Measurements from ENCODE around the gene VWCE.
A peak's percentile ranks its signal among the peaks of the same experiment; 100 is the strongest.

VWCE gene

GRCh38 chr11:61281581-61282250 is 13.4 kb downstream of the VWCE start:
- DNase-seq: peak in 1 of 2 donors; percentile 12

GRCh38 chr11:61280883-61281580 is 14.1 kb downstream of the VWCE start:
- DNase-seq: no peak

GRCh38 chr11:61279934-61280659 is 15.0 kb downstream of the VWCE start:
- no peak for DNase-seq

- DNase-seq: no peak
These were observed 17.1 kb downstream of the VWCE start for GRCh38 chr11:61278001-61278470.

GRCh38 chr11:61277186-61278000 is 17.7 kb downstream of the VWCE start:
- DNase-seq: no peak

- no peak for DNase-seq
These were observed 19.9 kb downstream of the VWCE start for GRCh38 chr11:61275191-61275590.

GRCh38 chr11:61274084-61274483 is 21.0 kb downstream of the VWCE start:
- DNase-seq: no peak

- DNase-seq: no peak
These were observed 21.7 kb downstream of the VWCE start for GRCh38 chr11:61273178-61274078.

GRCh38 chr11:61272731-61273130 is 22.4 kb downstream of the VWCE start:
- no peak for DNase-seq

- DNase-seq: no peak
These were observed 24.6 kb downstream of the VWCE start for GRCh38 chr11:61270354-61271076.

- no peak for DNase-seq
These were observed 26.4 kb downstream of the VWCE start for GRCh38 chr11:61268588-61269250.

GRCh38 chr11:61267437-61267841 is 27.7 kb downstream of the VWCE start:
- no peak for DNase-seq

- DNase-seq: no peak
These were observed 28.5 kb downstream of the VWCE start for GRCh38 chr11:61266602-61267001.

- DNase-seq: no peak
These were observed 29.8 kb downstream of the VWCE start for GRCh38 chr11:61265357-61265756.

GRCh38 chr11:61264795-61265194 is 30.3 kb downstream of the VWCE start:
- DNase-seq: no peak

- DNase-seq: no peak
These were observed 30.7 kb downstream of the VWCE start for GRCh38 chr11:61264371-61264770.

GRCh38 chr11:61259363-61259762 is 35.8 kb downstream of the VWCE start:
- DNase-seq: no peak

- DNase-seq: no peak
These were observed 36.6 kb downstream of the VWCE start for GRCh38 chr11:61258546-61258945.

GRCh38 chr11:61256710-61257482 is 38.2 kb downstream of the VWCE start:
- DNase-seq: peak in 1 of 2 donors; percentile 3

All from CD4-positive, alpha-beta T cell treated with Interleukin-1 beta for 1 hour (primary cell).